ENCODE results near the gene TUBB3.
"Not testable (repeated sequence)": the region's sequence is repeated elsewhere in the genome, so short reads cannot be mapped to it uniquely, and the experiment has no call there.

Gene TUBB3

GRCh38 chr16:89944773-89945172, 21.6 kb downstream of the TUBB3 start:
- no peak for DNase-seq

GRCh38 chr16:89945654-89946053, 22.5 kb downstream of the TUBB3 start:
- DNase-seq, result no peak

GRCh38 chr16:89946515-89946914, 23.4 kb downstream of the TUBB3 start:
- DNase-seq, result no peak

- no peak for DNase-seq
These were observed 26.1 kb downstream of the TUBB3 start for GRCh38 chr16:89949121-89949742.

GRCh38 chr16:89949756-89950155, 26.6 kb downstream of the TUBB3 start:
- no peak for DNase-seq

GRCh38 chr16:89951509-89951908, 28.4 kb downstream of the TUBB3 start:
- DNase-seq, result no peak

- no peak for DNase-seq
These were observed 28.9 kb downstream of the TUBB3 start for GRCh38 chr16:89952049-89952448.

GRCh38 chr16:89952551-89952950, 29.4 kb downstream of the TUBB3 start:
- no peak for DNase-seq

- no peak for DNase-seq
These were observed 30.7 kb downstream of the TUBB3 start for GRCh38 chr16:89953671-89954406.

GRCh38 chr16:89954462-89954861, 31.3 kb downstream of the TUBB3 start:
- DNase-seq, result no peak

- no peak for DNase-seq
These were observed 32.0 kb downstream of the TUBB3 start for GRCh38 chr16:89955001-89955685.

- DNase-seq, result no peak
These were observed 33.5 kb downstream of the TUBB3 start for GRCh38 chr16:89956505-89957215.

GRCh38 chr16:89957216-89957785, 34.2 kb downstream of the TUBB3 start:
- DNase-seq, result no peak

- DNase-seq, result no peak
These were observed 34.9 kb downstream of the TUBB3 start for GRCh38 chr16:89958068-89958467.

GRCh38 chr16:89958596-89958995, 35.5 kb downstream of the TUBB3 start:
- DNase-seq, result no peak

GRCh38 chr16:89960966-89961365, 37.8 kb downstream of the TUBB3 start:
- DNase-seq, result no peak

GRCh38 chr16:89961920-89962319, 38.8 kb downstream of the TUBB3 start:
- DNase-seq, result no peak

- no peak for DNase-seq
These were observed 39.8 kb downstream of the TUBB3 start for GRCh38 chr16:89962754-89963498.

GRCh38 chr16:89964201-89964600, 41.1 kb downstream of the TUBB3 start:
- DNase-seq, result no peak

GRCh38 chr16:89965447-89966225, 42.5 kb downstream of the TUBB3 start:
- DNase-seq, result no peak

GRCh38 chr16:89966756-89967155, 43.6 kb downstream of the TUBB3 start:
- no peak for DNase-seq

GRCh38 chr16:89967436-89967835, 44.3 kb downstream of the TUBB3 start:
- DNase-seq, result not testable (repeated sequence)
